ENCODE results near the gene FAM13C. TPM values are rescaled to one million over a fixed set of nuclear protein-coding genes. Genes with fewer than 3 reads are reported as not detected.

The FAM13C gene
- total RNA-seq, 6 experiments from 2014 or later, result 0.49 to 7.4 (median 1.5) TPM

GRCh38 chr10:59315465-59315864 lies 46.9 kb downstream of the FAM13C start:
- DNase-seq (peak in 1 of 3 donors; percentile 51), ATAC-seq (peak; percentile 86 to 94 (median 90))
- Histone ChIP-seq H3K9me3 (no peaks in the 10 kb centered on the region), H3K4me3 (no peak overlapping the region), H3K4me1 (peaks cover 0 to 17% (median 0%) of the 10 kb centered on the region in 4 donors), H3K27ac (peak overlapping the region; percentile 33 to 42 (median 39)), H3K27me3 (no peaks in the 10 kb centered on the region), H3K36me3 (no peaks in the 10 kb centered on the region)
- intact Hi-C loops (cut with DNase I), result no loop called here
- TF ChIP-seq CTCF (IDR thresholded peaks at IDR 0.05), result no peak
- no peak for TF ChIP-seq POLR2A (IDR thresholded peaks at IDR 0.05)

DNA sequence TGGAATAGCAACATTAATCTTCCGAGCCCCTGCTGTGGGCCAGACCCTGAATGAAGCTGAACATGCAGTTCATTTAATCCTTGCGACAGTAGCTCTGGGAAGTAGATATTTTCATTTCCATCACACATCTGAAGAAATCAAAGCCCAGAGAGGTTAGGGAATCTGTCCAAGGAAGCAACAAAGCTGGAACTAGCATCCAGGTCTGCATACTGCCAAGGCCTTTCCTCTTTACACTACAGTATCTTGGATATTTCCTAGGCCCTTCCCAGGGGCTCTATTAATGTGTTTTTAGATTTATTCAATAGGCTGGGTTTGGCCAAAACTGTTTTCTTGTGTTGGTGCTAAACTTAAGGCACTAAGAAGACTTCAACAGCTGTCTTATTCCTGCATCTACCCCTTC lies 48.1 kb downstream of the FAM13C start:
- no peak overlapping the region for H3K27ac ChIP-seq

DNA sequence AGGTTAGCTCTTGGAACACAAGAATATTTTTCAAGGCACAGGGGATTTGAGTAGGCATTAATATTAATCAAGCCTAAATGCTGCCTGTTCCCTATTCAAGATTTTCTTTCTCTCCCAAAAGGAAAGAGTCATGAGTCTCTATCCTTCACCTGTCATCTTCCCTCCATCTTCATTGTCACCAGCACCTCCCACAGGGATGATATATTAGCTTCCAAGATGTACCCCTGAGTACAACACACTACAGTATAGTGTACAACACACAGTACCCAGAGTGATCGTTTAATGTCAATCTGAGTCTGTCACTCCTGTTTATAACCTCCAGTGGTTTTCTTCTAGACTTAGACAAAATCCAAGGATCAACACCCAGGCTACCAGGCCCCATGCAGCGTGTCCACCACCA lies 50.1 kb downstream of the FAM13C start:
- Histone ChIP-seq H3K36me3 (no peaks in the 10 kb centered on the region), H3K27ac (no peak overlapping the region), H3K4me3 (no peak overlapping the region), H3K27me3 (no peaks in the 10 kb centered on the region), H3K9me3 (no peaks in the 10 kb centered on the region), H3K4me1 (peaks cover 0 to 17% (median 0%) of the 10 kb centered on the region in 4 donors)
- ATAC-seq, result no peak
- DNase-seq, result no peak
- TF ChIP-seq POLR2A (IDR thresholded peaks at IDR 0.05) (no peak), CTCF (IDR thresholded peaks at IDR 0.05) (no peak)
- 77% methylated on average over 2 of the region's 2 CpGs for WGBS (ENCODE audit: insufficient coverage, low coverage, low lambda C conversion rate, missing lambda C conversion rate)
- intact Hi-C loops (cut with DNase I), result no loop called here

More for the DNA sequence above, 48.1 kb downstream of the FAM13C start:
- TF ChIP-seq POLR2A (IDR thresholded peaks at IDR 0.05), result no peak
- TF ChIP-seq CTCF (IDR thresholded peaks at IDR 0.05), result no peak
- Histone ChIP-seq H3K9me3 (no peaks in the 10 kb centered on the region), H3K36me3 (no peaks in the 10 kb centered on the region), H3K27me3 (no peaks in the 10 kb centered on the region), H3K4me1 (peaks cover 0 to 17% (median 0%) of the 10 kb centered on the region in 4 donors), H3K4me3 (no peak overlapping the region)
- no peak for ATAC-seq
- intact Hi-C loops (cut with DNase I), result no loop called here
- no peak for DNase-seq
- WGBS (ENCODE audit: insufficient coverage, low coverage, low lambda C conversion rate, missing lambda C conversion rate), result 93% methylated on average over 2 of the region's 2 CpGs

DNA sequence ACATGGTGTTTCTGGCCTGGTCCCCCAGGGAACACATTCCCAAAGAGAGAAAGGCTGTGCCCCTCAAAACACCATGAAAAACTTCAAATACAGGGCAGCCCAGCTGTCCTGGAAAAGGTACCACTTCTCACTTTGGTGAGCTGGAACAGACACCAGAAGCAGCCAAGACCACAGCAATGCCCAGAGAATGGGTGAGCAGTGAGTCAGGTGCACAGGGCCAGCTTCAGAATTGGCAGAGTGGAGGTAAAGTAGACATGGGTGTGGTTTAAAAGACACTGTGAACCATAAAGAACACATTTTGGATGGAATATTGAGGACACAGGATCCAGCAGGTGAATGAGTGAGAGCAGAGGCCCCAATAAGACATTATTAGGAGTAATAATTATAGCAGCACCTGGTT lies 51.3 kb downstream of the FAM13C start:
- DNase-seq (no peak), ATAC-seq (no peak)
- Histone ChIP-seq H3K4me3 (no peak overlapping the region), H3K27me3 (no peaks in the 10 kb centered on the region), H3K4me1 (peaks cover 0 to 14% (median 0%) of the 10 kb centered on the region in 4 donors), H3K9me3 (no peaks in the 10 kb centered on the region), H3K36me3 (no peaks in the 10 kb centered on the region), H3K27ac (no peak overlapping the region)
- intact Hi-C loops (cut with DNase I), result no loop called here
- TF ChIP-seq CTCF (IDR thresholded peaks at IDR 0.05), result no peak
- TF ChIP-seq POLR2A (IDR thresholded peaks at IDR 0.05), result no peak

DNA sequence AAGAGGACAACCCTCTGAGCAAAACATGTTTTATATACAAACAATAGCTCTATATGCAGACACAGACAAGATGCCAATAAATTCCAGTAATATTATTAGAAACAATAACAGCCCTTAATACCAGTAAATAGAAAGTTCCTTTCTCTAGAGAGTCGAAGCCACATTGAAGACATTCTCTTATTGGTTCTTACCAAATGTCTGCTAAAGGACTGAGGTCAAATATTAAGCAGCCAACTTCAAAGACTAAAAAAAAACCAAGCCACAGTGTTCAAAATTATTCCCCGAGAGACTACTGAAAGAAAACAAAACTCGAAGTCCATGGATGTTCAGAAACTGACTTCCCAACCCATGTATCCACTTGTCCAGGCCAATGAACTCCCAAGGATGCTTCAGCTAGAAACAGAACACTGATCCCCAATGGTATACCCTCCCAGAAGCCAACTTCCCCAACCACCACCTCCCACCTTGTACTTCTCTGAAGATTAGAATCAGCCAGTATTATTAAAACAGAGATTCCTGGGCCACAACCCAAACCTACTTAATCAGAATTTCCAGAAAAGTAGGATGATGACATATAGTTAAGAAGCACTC lies 51.9 kb downstream of the FAM13C start:
- no peaks in the 10 kb centered on the region for H3K36me3 ChIP-seq
- H3K4me1 ChIP-seq, result peaks cover 0 to 8% (median 0%) of the 10 kb centered on the region in 4 donors
- no peak for DNase-seq
- H3K27me3 ChIP-seq, result no peaks in the 10 kb centered on the region
- H3K27ac ChIP-seq, result no peak overlapping the region
- WGBS (ENCODE audit: insufficient coverage, low coverage, low lambda C conversion rate, missing lambda C conversion rate), result 68% methylated on average over 3 of the region's 3 CpGs
- no peak overlapping the region for H3K4me3 ChIP-seq
- ATAC-seq, result no peak
- intact Hi-C loops (cut with DNase I), result no loop called here
- H3K9me3 ChIP-seq, result no peaks in the 10 kb centered on the region
- no peak for TF ChIP-seq POLR2A (IDR thresholded peaks at IDR 0.05)
- no peak for TF ChIP-seq CTCF (IDR thresholded peaks at IDR 0.05)
